GM12878 (cell line): ENCODE data around the gene ZFYVE19. TPM values are rescaled to one million over a fixed set of nuclear protein-coding genes. Genes with fewer than 3 reads are reported as not detected.

ENCODE experiments used
- BACH1 ChIP-seq: fragments of 450-650 bp; IDR thresholded peaks from 2 replicates; pipeline ENCODE4 v1.6.1; 2017; ENCODE audit warnings: mild to moderate bottlenecking, borderline replicate concordance
- DPF2 ChIP-seq: fragments of 450-650 bp; IDR thresholded peaks from 2 replicates; pipeline ENCODE4 v1.6.1; 2017; ENCODE audit warnings: mild to moderate bottlenecking
- GATAD2B ChIP-seq: fragments of 450-650 bp; conservative IDR thresholded peaks from 2 replicates; pipeline ENCODE4 v1.6.1; 2017; ENCODE audit warnings: low read depth, mild to moderate bottlenecking, moderate library complexity
- HDGF ChIP-seq: fragments of 450-650 bp; IDR thresholded peaks from 2 replicates; pipeline ENCODE4 v1.6.1; 2016; ENCODE audit warnings: antibody characterized with exemption
- IRF4 ChIP-seq: IDR thresholded peaks from 2 replicates; pipeline ENCODE4 v1.6.1; 2011; ENCODE audit warnings: low read depth, low read length
- MEF2B ChIP-seq: fragments of 450-650 bp; IDR thresholded peaks from 2 replicates; pipeline ENCODE4 v1.6.1; 2018; ENCODE audit warnings: mild to moderate bottlenecking, moderate library complexity; ENCODE audit not compliant: partially characterized antibody, poor library complexity, severe bottlenecking
- NR2C1 ChIP-seq: fragments of 450-650 bp; IDR thresholded peaks from 2 replicates; pipeline ENCODE4 v1.6.1; 2017; ENCODE audit warnings: antibody characterized with exemption, mild to moderate bottlenecking, moderate library complexity
- NR2C2 ChIP-seq: IDR thresholded peaks from 2 replicates; pipeline ENCODE4 v1.6.1; 2011; ENCODE audit warnings: borderline replicate concordance, low read depth; ENCODE audit not compliant: control insufficient read depth, insufficient read length
- SMARCA5 ChIP-seq: fragments of 450-650 bp; IDR thresholded peaks from 2 replicates; pipeline ENCODE4 v1.6.1; 2017; ENCODE audit warnings: mild to moderate bottlenecking
- WRNIP1 ChIP-seq: IDR thresholded peaks from 2 replicates; pipeline ENCODE4 v1.6.1; 2011; ENCODE audit warnings: low read depth, low read length, improper control_type of control experiment, borderline replicate concordance
- polyA plus RNA-seq, 11 experiments: library from polyadenylated mRNA; depleted of rRNA in 4 of 11; unstranded in 6 of 11; stranded (reverse) in 5 of 11; fragments of >200 nt; fragmentation: Nextera tagmentation in 4 of 11; fragmentation: Illumina TruSeq in 1 of 11; extraction: Ambion mirVana in 4 of 11; extraction: Trizol in 1 of 11; gene quantifications; 1 replicate in 1 of 11; 2 replicates in 10 of 11; pipeline versions ENCODE4 v1.2.1 to v1.2.3, GENCODE V29; 2011 to 2016; ENCODE audit warnings: inconsistent platforms in 2 of 11, missing spikeins in 2 of 11, low read depth in 1 of 11
- total RNA-seq, 4 experiments: library from RNA; depleted of rRNA in 3 of 4; stranded (reverse); fragments of >200 nt in 3 of 4; fragmentation: Illumina TruSeq in 1 of 4; extraction: Trizol in 1 of 4; gene quantifications; 2 replicates each; pipeline versions ENCODE4 v1.2.1 to v1.2.3, GENCODE V29; 2013 to 2021
- TF ChIP-seq, protein P1 (sequence below): fragments of 150-350 bp; IDR thresholded peaks from 2 replicates; pipeline ENCODE4 v1.6.1; 2014; ENCODE audit warnings: mild to moderate bottlenecking, low read depth, low read length
- TF ChIP-seq, protein P2 (sequence below): fragments of 450-650 bp; IDR thresholded peaks from 2 replicates; pipeline ENCODE4 v1.6.1; 2017; ENCODE audit warnings: antibody characterized with exemption, mild to moderate bottlenecking, moderate library complexity

The ZFYVE19 gene
- total and polyA plus RNA-seq, 10 of the 15 experiments (the other 5 are each of a cell fraction or from before 2014, with no cell fraction given) = 1.7 to 36.3 (median 17.0) TPM

DNA sequence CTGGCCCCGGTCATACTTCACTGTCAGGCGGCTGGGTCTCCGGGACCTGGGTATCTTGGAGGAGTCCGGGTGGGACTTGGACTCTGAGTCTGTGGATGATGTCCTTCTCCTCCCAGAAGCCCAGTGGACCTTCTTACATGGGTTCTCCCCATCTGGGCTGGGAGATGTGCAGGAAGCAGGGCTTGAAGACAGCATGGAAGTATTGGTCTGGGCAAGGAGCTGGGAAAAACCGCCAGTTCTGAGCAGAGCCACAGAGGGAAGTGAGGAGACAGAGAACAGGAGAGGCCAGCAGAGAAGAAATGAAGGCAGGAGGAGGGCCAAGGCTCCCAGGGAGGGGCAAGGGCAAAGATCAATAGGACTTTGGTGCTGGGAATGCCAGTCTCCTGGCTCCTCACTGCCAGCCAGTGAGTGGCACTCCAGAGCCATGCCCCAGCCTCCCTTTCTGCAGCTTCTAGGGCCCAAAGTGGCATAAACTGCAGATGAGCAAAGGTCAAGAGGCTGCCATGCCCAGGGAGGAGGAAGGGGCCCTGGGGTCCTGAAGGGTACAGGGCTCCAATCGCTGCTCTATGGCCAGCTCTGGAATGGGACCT is 21.7 kb downstream of the ZFYVE19 start, which contains the start of gene PPP1R14D (continued):
- no peak for TF ChIP-seq NR2C2
- TF ChIP-seq MEF2B = no peak
- no peak for TF ChIP-seq GATAD2B
- TF ChIP-seq, protein P1, sequence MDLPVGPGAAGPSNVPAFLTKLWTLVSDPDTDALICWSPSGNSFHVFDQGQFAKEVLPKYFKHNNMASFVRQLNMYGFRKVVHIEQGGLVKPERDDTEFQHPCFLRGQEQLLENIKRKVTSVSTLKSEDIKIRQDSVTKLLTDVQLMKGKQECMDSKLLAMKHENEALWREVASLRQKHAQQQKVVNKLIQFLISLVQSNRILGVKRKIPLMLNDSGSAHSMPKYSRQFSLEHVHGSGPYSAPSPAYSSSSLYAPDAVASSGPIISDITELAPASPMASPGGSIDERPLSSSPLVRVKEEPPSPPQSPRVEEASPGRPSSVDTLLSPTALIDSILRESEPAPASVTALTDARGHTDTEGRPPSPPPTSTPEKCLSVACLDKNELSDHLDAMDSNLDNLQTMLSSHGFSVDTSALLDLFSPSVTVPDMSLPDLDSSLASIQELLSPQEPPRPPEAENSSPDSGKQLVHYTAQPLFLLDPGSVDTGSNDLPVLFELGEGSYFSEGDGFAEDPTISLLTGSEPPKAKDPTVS = no peak
- no peak for TF ChIP-seq BACH1
- TF ChIP-seq SMARCA5 = no peak
- TF ChIP-seq HDGF = no peak
- TF ChIP-seq, protein P2, sequence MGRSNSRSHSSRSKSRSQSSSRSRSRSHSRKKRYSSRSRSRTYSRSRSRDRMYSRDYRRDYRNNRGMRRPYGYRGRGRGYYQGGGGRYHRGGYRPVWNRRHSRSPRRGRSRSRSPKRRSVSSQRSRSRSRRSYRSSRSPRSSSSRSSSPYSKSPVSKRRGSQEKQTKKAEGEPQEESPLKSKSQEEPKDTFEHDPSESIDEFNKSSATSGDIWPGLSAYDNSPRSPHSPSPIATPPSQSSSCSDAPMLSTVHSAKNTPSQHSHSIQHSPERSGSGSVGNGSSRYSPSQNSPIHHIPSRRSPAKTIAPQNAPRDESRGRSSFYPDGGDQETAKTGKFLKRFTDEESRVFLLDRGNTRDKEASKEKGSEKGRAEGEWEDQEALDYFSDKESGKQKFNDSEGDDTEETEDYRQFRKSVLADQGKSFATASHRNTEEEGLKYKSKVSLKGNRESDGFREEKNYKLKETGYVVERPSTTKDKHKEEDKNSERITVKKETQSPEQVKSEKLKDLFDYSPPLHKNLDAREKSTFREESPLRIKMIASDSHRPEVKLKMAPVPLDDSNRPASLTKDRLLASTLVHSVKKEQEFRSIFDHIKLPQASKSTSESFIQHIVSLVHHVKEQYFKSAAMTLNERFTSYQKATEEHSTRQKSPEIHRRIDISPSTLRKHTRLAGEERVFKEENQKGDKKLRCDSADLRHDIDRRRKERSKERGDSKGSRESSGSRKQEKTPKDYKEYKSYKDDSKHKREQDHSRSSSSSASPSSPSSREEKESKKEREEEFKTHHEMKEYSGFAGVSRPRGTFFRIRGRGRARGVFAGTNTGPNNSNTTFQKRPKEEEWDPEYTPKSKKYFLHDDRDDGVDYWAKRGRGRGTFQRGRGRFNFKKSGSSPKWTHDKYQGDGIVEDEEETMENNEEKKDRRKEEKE = no peak
- TF ChIP-seq IRF4 = no peak
- TF ChIP-seq NR2C1 = no peak
- no peak for TF ChIP-seq WRNIP1
- no peak for TF ChIP-seq DPF2
